H9 (cell line): ENCODE results near the gene DLK1. TPM values are rescaled to one million over a fixed set of nuclear protein-coding genes. Genes with fewer than 3 reads are reported as not detected.

Experiments
- DNase-seq: peaks from one replicate; pipeline ENCODE4 v3.0.0-alpha.2; 2017
- H2AFZ ChIP-seq: one replicate; pipeline ENCODE4 v1.6.1; 2013; ENCODE audit warnings: mild to moderate bottlenecking, low read length, control low read depth, moderate library complexity
- H2AK5ac ChIP-seq: 2 replicates; pipeline ENCODE4 v1.6.1; 2013; ENCODE audit warnings: low read length, control low read depth, mixed read lengths; ENCODE audit not compliant: insufficient read length
- H2BK120ac ChIP-seq: one replicate; pipeline ENCODE4 v1.6.1; 2013; ENCODE audit warnings: low read depth, mild to moderate bottlenecking, low read length, control low read depth, inconsistent platforms; ENCODE audit not compliant: poor library complexity, severe bottlenecking
- H2BK12ac ChIP-seq: 2 replicates; pipeline ENCODE4 v1.6.1; 2013; ENCODE audit warnings: low read length, control low read depth, mixed read lengths, low read depth; ENCODE audit not compliant: insufficient read length
- H2BK15ac ChIP-seq: 2 replicates; pipeline ENCODE4 v1.6.1; 2013; ENCODE audit warnings: low read depth, low read length, control low read depth
- H2BK20ac ChIP-seq: one replicate; pipeline ENCODE4 v1.6.1; 2013; ENCODE audit warnings: low read depth, mild to moderate bottlenecking, low read length, control low read depth, inconsistent platforms; ENCODE audit not compliant: poor library complexity, severe bottlenecking
- H2BK5ac ChIP-seq: 2 replicates; pipeline ENCODE4 v1.6.1; 2013; ENCODE audit warnings: low read length, control low read depth, mixed read lengths; ENCODE audit not compliant: insufficient read length
- H3K14ac ChIP-seq: 2 replicates; pipeline ENCODE4 v1.6.1; 2013; ENCODE audit warnings: low read length, control low read depth; ENCODE audit not compliant: insufficient read depth
- H3K18ac ChIP-seq: 2 replicates; pipeline ENCODE4 v1.6.1; 2013; ENCODE audit warnings: low read depth, mild to moderate bottlenecking, mixed read lengths, low read length, control low read depth; ENCODE audit not compliant: insufficient read length
- H3K23ac ChIP-seq: 2 replicates; pipeline ENCODE4 v1.6.1; 2013; ENCODE audit warnings: low read length, control low read depth, mixed read lengths, low read depth; ENCODE audit not compliant: insufficient read length
- H3K23me2 ChIP-seq: 2 replicates; pipeline ENCODE4 v1.6.1; 2013; ENCODE audit warnings: low read depth, mild to moderate bottlenecking, mixed read lengths, low read length, control low read depth; ENCODE audit not compliant: insufficient read length, poor library complexity, severe bottlenecking
- H3K27ac ChIP-seq: 2 replicates; pipeline ENCODE4 v1.5.1; 2013; ENCODE audit warnings: low read length, control low read depth, mixed read lengths, low read depth; ENCODE audit not compliant: insufficient read length
- H3K27me3 ChIP-seq: 2 replicates; pipeline ENCODE4 v1.6.1; 2013; ENCODE audit warnings: low read length, control low read depth, inconsistent platforms; ENCODE audit not compliant: insufficient read depth
- H3K4ac ChIP-seq: 2 replicates; pipeline ENCODE4 v1.6.1; 2013; ENCODE audit warnings: low read depth, mild to moderate bottlenecking, control low read depth, inconsistent platforms, low read length, moderate library complexity
- H3K4me1 ChIP-seq: 2 replicates; pipeline ENCODE4 v1.6.1; 2013; ENCODE audit warnings: low read length, control low read depth, inconsistent platforms; ENCODE audit not compliant: insufficient read depth
- H3K4me2 ChIP-seq: 2 replicates; pipeline ENCODE4 v1.6.1; 2013; ENCODE audit warnings: low read length, control low read depth, mixed read lengths; ENCODE audit not compliant: insufficient read length, insufficient read depth
- H3K56ac ChIP-seq: 2 replicates; pipeline ENCODE4 v1.6.1; 2013; ENCODE audit warnings: low read depth, mild to moderate bottlenecking, mixed read lengths, low read length, control low read depth; ENCODE audit not compliant: insufficient read length
- H3K79me1 ChIP-seq: 2 replicates; pipeline ENCODE4 v1.6.1; 2013; ENCODE audit warnings: low read depth, mild to moderate bottlenecking, moderate library complexity, low read length, control low read depth, inconsistent platforms; ENCODE audit not compliant: insufficient read depth, poor library complexity, severe bottlenecking
- H3K79me2 ChIP-seq: 2 replicates; pipeline ENCODE4 v1.6.1; 2013; ENCODE audit warnings: low read length, control low read depth, inconsistent platforms; ENCODE audit not compliant: insufficient read depth
- H3K9ac ChIP-seq: 2 replicates; pipeline ENCODE4 v1.6.1; 2013; ENCODE audit warnings: low read length, control low read depth, mixed read lengths; ENCODE audit not compliant: insufficient read length; ENCODE audit errors: extremely low read depth
- H3K9me3 ChIP-seq: one replicate; pipeline ENCODE4 v1.6.1; 2013; ENCODE audit warnings: low read depth, low read length, inconsistent platforms; ENCODE audit not compliant: control insufficient read depth
- H3T11ph ChIP-seq: one replicate; pipeline ENCODE4 v1.6.1; 2013; ENCODE audit warnings: mild to moderate bottlenecking, low read length, control low read depth, inconsistent platforms
- H4K20me1 ChIP-seq: one replicate; pipeline ENCODE4 v1.6.1; 2013; ENCODE audit not compliant: control insufficient read depth, insufficient read length, insufficient read depth
- H4K5ac ChIP-seq: 2 replicates; pipeline ENCODE4 v1.6.1; 2013; ENCODE audit warnings: low read depth, mild to moderate bottlenecking, mixed read lengths, low read length, control low read depth; ENCODE audit not compliant: insufficient read length
- H4K8ac ChIP-seq: replicated peaks from 2 replicates; pipeline ENCODE4 v1.6.1; 2013; ENCODE audit warnings: low read length, control low read depth, mixed read lengths, low read depth; ENCODE audit not compliant: insufficient read length
- H4K91ac ChIP-seq: 2 replicates; pipeline ENCODE4 v1.6.1; 2013; ENCODE audit warnings: low read depth, mild to moderate bottlenecking, moderate library complexity, mixed read lengths, low read length, control low read depth; ENCODE audit not compliant: insufficient read length
- H3K27ac Mint-ChIP-seq, 3 experiments: 2 replicates in 2 of 3; 3 replicates in 1 of 3; pipeline ENCODE4 v1.8.0; 2020 to 2021; ENCODE audit warnings: mixed read lengths in 3 of 3, mild to moderate bottlenecking in 1 of 3, moderate library complexity in 1 of 3
- H3K27me3 Mint-ChIP-seq: 2 replicates; pipeline ENCODE4 v1.8.0; 2021; ENCODE audit warnings: low read depth, mild to moderate bottlenecking, moderate library complexity, mixed read lengths
- H3K36me3 Mint-ChIP-seq, 3 experiments: 2 replicates in 2 of 3; 3 replicates in 1 of 3; pipeline ENCODE4 v1.8.0; 2020 to 2021; ENCODE audit warnings: low read depth in 3 of 3, mixed read lengths in 3 of 3; ENCODE audit not compliant: insufficient read depth in 1 of 3
- H3K4me1 Mint-ChIP-seq, 2 experiments: 2 replicates each; pipeline ENCODE4 v1.8.0; 2020; ENCODE audit warnings: mixed read lengths in 2 of 2
- H3K4me3 Mint-ChIP-seq, 2 experiments: 2 replicates in 1 of 2; 3 replicates in 1 of 2; pipeline ENCODE4 v1.8.0; 2020 to 2021; ENCODE audit warnings: mild to moderate bottlenecking in 2 of 2, mixed read lengths in 2 of 2, moderate library complexity in 1 of 2
- H3K9me3 Mint-ChIP-seq, 2 experiments: 2 replicates in 1 of 2; 3 replicates in 1 of 2; pipeline ENCODE4 v1.8.0; 2020; ENCODE audit warnings: mild to moderate bottlenecking in 2 of 2, mixed read lengths in 2 of 2, moderate library complexity in 1 of 2
- WGBS: extraction: QIAGEN DNeasy Blood & Tissue Kit; methylation state at CpG from one replicate; pipeline ENCODE4 v1.1.7; 2013; ENCODE audit warnings: missing lambda C conversion rate, low lambda C conversion rate, mixed read lengths; ENCODE audit not compliant: insufficient read length; ENCODE audit errors: extremely low coverage; 5-methylcytosine and 5-hydroxymethylcytosine counted together
- total RNA-seq: library from RNA; stranded (reverse); gene quantifications from 2 replicates; pipeline ENCODE4 v1.2.1, GENCODE V29; 2021
- TF ChIP-seq, protein P1 (sequence below): fragments of 200-600 bp; sonication (generic); conservative IDR thresholded peaks from 3 replicates; pipeline ENCODE4 v1.8.0; 2021; ENCODE audit warnings: antibody characterized with exemption, mild to moderate bottlenecking

The DLK1 gene
- total RNA-seq, 1 experiment from 2014 or later: 2.8 TPM

DNA sequence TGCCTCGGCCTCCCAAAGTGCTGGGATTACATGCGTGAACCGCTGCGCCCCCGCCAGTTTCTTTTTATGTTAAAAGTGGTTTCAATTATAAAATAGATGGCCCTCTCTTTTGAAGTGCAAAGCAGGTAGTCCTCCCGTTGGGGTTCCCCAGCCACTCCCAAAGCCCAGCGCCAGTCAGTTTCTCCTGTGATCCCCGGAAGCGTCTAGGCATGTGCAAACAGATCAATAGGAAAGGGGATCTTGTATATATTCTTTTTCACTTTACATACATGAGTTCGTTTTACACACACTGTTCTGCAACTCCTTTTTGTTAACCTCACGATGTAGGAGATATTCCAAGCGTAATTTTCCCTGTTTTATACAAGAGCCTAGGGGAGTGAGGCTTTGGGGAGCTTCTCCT lies 16.3 kb upstream of the DLK1 start:
- H2BK15ac ChIP-seq: no peak overlapping the region
- H3K36me3 Mint-ChIP-seq: no peaks in the 10 kb centered on the region
- H3K27me3 ChIP-seq: no peaks in the 10 kb centered on the region; the same call in 1 of the 2 replicates
- no peak overlapping the region for H3K4me2 ChIP-seq
- no peak overlapping the region for H4K8ac ChIP-seq
- WGBS: no CpG with 5 or more reads among the region's 12 CpGs
- no peak overlapping the region for H4K91ac ChIP-seq
- no peak overlapping the region for H2BK5ac ChIP-seq
- H3T11ph ChIP-seq: no peak overlapping the region
- peaks cover 22 to 33% of the 10 kb centered on the region in 2 experiments for H3K4me1 Mint-ChIP-seq
- no peak overlapping the region for H3K27ac ChIP-seq
- peaks cover 0 to 7% of the 10 kb centered on the region in 2 experiments; a peak in 2 of 5 replicates for H3K9me3 Mint-ChIP-seq
- peaks cover 35% of the 10 kb centered on the region for H3K27me3 Mint-ChIP-seq
- TF ChIP-seq, protein P1, sequence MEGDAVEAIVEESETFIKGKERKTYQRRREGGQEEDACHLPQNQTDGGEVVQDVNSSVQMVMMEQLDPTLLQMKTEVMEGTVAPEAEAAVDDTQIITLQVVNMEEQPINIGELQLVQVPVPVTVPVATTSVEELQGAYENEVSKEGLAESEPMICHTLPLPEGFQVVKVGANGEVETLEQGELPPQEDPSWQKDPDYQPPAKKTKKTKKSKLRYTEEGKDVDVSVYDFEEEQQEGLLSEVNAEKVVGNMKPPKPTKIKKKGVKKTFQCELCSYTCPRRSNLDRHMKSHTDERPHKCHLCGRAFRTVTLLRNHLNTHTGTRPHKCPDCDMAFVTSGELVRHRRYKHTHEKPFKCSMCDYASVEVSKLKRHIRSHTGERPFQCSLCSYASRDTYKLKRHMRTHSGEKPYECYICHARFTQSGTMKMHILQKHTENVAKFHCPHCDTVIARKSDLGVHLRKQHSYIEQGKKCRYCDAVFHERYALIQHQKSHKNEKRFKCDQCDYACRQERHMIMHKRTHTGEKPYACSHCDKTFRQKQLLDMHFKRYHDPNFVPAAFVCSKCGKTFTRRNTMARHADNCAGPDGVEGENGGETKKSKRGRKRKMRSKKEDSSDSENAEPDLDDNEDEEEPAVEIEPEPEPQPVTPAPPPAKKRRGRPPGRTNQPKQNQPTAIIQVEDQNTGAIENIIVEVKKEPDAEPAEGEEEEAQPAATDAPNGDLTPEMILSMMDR: no peak
- no peaks in the 10 kb centered on the region for H3K79me2 ChIP-seq
- H3K9me3 ChIP-seq: no peaks in the 10 kb centered on the region
- H3K14ac ChIP-seq: no peak overlapping the region
- no peaks in the 10 kb centered on the region for H3K79me1 ChIP-seq
- H3K56ac ChIP-seq: no peak overlapping the region
- H2AK5ac ChIP-seq: no peak overlapping the region
- H3K18ac ChIP-seq: no peak overlapping the region
- no peaks in the 10 kb centered on the region for H4K20me1 ChIP-seq
- H2AFZ ChIP-seq: no peak overlapping the region
- peaks cover 2% of the 10 kb centered on the region for H3K23me2 ChIP-seq
- H2BK12ac ChIP-seq: no peak overlapping the region
- no peak overlapping the region for H3K23ac ChIP-seq
- no peaks in the 10 kb centered on the region for H3K4me1 ChIP-seq
- H2BK120ac ChIP-seq: no peak overlapping the region
- peak overlapping the region in 1 of 2 experiments; percentile 64; a peak in 2 of 5 replicates for H3K4me3 Mint-ChIP-seq
- H2BK20ac ChIP-seq: no peak overlapping the region
- H4K5ac ChIP-seq: no peak overlapping the region
- no peak overlapping the region for H3K9ac ChIP-seq
- no peak for DNase-seq
- H3K4ac ChIP-seq: no peak overlapping the region
- H3K27ac Mint-ChIP-seq: no peak overlapping the region
